Lung microvascular endothelial cell (primary cell): ENCODE measurements around the gene PRRC2B. TPM values are rescaled to one million over a fixed set of nuclear protein-coding genes. Genes with fewer than 3 reads are reported as not detected.
A peak's percentile ranks its signal among the peaks of the same experiment; 100 is the strongest.
"Not testable (repeated sequence)": the region's sequence is repeated elsewhere in the genome, so short reads cannot be mapped to it uniquely, and the experiment has no call there.

Experiments
- DNase-seq, 2 donors: peaks; one replicate each; pipeline versions ENCODE4 v3.0.0 to v3.0.0-alpha.2; 2010; ENCODE audit warnings: low read depth in 2 of 2
- total RNA-seq: library from RNA; depleted of rRNA; stranded (reverse); fragments of >200 nt; gene quantifications from 2 replicates; pipeline ENCODE4 v1.2.1, GENCODE V29; 2014

PRRC2B gene
- 34.9 and 46.0 TPM in 2 replicates for total RNA-seq

DNA sequence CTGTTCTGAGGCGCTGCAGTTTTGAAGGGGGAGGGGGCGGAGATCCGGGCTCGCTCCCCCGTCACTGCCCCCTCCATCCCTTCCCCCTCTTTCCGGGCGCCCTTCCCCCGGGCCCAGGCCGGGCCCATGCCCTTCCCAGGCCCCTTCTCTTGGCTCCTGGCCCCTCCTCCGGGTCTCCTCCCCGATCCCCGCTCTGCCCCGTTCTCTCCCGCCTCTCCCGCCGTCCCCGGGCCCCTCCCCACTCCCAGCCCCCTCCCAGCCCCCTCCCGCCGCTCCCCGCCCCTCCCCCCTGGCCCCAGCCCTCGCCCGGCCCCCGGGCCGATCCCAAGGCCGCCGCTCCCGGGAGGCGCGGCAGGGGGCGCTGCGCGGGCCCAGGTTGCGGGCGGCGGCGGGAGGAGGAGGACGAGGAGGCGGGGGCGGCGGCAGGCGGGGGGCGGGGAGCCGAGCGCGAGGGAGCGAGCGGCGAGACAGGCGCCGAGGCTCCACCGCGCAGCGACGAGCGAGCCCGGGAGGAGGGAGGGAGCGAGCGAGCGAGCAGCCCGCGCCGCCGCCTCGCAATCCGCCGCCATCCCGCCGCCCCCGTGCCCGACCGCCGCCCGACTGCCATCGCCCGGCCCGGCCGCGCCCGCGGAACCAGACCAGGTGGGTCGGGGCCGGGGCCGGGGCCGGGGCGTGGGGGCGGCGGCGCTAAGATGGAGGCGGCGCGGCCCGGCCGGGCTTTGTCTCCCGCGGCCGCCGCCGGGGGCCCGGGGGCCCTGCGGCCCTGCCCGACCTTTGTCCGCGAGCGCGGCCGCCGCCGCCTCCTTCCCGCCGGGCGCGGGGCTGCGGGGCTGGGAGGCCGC, at the start of gene PRRC2B:
Gene PRRC2B, plus strand, starts transcription at position 465 of the 842 bp plus-strand sequence. CDS start 36,059 bp downstream, outside the sequence.
- peak; percentile 86 to 91 for DNase-seq

DNA sequence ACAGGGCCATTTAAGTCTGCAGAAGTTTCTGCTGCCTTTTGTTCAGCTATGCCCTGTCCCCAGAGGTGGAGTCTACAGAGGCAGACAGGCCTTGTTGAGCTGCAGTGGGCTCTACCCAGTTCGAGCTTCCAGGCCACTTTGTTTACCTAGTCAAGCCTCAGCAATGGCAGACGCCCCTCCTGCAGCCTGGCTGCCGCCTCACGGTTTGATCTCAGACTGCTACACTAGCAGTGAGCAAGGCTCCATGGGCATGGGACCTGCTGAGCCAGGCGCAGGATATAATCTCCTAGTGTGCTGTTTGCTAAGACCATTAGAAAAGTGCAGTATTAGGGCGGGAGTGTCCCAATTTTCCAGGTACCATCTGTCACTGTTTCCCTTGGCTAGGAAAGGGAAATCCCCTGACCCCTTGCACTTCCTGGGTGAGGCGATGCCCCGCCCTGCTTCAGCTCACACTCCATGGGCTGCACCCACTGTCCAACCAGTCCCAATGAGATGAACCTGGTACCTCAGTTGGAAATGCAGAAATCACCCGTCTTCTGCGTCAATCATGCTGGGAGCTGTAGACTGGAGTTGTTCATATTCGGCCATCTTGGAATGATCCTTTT, 48.9 kb upstream of the PRRC2B start:
- not testable (repeated sequence) for DNase-seq

DNA sequence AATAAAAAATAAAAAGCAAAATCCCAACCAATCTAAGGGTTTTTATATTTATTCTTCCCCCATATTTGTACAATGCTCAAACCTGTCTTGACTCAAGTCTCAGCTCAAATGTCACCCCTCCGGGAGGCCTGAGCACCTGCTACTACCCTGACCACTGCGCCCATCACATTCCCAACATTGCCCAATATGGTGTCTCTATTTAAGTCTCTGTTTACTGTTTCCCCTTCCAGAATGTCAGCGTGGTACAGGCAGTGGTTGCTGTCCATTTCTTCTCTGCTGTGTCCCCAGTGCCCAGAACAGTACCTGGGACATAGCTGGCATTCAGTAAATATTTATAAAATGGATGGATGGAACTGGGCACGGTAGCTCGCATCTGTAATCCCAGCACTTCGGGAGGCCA, 47.3 kb upstream of the PRRC2B start:
- DNase-seq = no peak

DNA sequence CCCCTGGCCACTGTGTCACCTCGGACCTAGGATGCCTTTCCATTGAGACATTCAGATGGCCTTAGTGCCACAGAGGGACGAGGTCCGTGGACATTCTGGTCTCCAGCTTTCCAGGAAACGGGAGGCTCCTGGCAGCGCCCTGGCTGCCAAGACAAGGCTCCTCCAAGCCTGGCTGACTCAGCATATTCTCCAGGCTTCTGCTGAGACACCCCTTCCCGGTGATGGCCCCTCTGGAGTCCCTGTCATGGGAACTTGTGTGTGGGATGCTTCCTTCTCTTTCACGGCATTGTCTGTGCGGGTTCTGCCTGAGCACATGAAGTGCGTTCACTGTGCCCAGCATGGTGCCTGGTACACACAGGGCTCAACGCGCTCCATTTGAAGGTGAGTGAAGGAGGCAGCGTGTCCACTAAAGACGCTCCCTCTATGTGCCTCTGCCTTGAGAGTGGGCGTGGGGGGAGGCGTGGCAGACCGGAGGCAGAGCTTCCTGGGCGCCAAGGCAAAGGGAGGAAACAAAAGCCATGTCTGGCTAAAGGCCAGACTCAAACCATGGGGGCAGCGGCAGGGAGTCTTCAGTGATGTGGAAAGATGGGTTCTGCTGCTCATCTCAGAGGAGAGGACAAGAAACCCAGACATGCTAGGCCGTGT, 46.4 kb upstream of the PRRC2B start:
- no peak for DNase-seq

DNA sequence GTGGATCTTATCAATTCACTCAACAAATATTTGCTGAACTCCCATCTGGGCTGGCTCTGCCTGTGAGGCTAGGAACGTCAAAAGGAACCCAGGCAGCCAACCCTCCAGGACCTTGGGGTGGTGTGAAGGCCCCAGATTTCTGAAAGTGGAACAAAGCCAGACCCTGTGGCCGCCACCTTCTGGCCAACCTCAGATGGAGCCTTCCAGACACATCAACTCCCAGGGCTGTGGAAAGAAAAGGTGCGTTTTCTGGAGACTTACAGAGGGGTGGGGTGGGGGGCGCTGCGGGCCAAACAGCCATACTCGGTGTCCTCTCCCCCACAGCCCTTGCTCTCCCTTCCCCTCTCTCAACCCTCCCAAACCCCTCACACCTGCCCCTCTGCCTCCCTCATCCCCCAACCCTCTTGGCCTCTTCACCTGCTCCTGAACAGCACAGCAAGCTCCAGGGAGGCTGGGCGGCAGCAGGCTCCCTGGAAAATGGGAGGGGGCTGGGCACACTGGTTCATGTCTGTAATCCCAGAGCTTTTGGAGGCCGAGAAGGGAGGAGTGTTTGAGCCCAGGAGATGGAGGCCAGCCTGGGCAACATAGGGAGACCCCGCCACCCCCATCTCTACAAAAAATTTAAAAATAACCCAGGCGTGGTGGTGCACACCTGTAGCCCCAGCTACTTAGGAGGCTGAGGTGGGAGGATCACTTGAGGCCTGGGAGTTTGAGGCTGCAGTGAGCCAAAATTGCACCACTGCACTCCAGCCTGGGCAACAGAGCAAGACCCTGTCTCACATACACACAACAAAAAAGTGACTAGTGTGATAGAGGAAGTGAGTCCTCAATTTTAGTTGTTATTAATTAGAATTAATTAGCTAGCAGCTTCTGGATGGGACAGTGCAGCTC, 45.0 kb upstream of the PRRC2B start:
- DNase-seq = no peak

DNA sequence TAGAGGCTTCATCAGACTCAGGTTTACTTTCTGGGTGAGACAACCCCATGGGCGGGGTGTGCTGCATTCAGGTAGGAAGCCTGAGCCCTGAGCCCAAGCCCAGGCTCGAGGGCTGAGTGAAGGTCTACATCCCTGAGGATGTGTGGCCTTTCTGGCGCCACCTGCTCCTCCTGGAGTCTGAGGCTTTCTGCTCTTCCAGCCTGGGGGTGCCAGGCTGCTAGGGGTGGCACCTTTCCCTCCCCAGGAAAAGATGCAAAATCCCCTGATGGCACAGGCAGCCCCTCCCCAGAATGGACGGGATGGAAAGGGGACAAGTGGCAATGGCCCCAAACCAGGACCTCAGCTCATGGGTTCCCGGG, 44.4 kb upstream of the PRRC2B start:
- no peak for DNase-seq

DNA sequence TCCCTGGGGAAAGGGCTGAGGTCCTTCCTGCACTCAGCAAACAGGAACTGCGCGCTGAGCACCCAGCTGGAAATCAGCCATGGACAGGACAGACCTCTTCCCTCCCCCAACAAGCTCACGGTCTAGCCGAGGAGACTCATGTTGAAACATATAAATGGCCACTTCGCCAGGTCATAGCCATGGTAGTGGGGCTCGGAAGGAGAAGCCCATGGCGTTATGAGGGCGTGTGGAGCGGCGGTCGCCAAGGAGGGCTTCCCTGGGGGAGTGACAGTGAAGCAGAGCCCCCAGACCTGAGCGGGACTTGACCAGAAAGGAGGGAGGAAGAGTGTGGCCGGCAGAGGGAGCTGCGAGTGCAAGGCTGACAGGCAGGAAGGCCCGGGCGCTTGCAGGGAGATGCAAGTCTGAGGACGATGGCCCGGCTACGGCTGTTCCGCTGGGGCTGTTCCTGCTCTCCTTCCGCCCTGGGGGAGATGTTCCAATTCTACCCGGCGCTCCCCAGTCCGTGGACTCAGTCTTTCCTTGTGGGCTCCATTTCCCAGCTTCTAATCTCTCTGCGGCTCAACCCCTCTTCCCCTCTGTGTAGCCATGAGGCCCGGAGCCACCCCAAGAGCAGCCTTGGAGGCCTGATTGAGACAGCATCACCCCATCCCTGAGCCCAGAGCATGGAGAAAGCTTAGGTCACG, 43.9 kb upstream of the PRRC2B start:
- DNase-seq = peak; percentile 84 to 91

DNA sequence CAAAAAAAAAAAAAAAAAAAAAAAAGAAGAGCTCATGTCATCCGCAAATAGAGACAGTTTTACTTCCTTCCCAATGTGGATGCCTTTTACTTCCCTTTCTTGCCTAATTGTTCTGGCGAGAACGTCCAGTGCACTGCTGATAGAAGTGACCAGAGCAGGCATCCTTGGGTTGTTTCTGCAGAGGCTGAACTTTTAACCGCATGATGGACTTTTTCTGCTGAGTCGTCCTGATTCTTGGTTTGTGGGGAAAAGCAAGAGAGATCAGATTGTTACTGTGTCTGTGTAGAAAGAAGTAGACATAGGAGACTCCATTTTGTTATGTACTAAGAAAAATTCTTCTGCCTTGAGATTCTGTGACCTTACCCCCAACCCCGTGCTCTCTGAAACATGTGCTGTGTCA, 37.4 kb upstream of the PRRC2B start:
- not testable (repeated sequence) for DNase-seq

DNA sequence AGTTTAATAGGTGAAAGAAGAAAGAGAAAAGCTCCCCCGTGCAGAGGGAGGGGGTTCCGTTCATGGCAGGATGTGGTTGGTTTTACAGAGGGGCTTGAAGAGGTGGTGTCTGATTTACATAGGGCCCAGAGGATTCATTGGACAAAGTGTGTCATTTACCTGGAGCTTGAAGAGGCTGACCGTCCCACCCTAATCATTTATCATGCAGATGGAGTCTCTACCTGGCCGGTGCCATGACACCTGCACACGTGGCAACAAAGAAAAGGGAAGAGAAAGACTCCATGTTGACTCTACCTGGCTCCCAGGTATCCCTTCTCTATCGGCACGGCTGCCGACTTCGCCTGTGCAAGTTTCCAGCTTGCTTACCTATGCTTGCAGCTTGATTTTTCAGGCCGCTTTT, 35.3 kb upstream of the PRRC2B start:
- no peak for DNase-seq

DNA sequence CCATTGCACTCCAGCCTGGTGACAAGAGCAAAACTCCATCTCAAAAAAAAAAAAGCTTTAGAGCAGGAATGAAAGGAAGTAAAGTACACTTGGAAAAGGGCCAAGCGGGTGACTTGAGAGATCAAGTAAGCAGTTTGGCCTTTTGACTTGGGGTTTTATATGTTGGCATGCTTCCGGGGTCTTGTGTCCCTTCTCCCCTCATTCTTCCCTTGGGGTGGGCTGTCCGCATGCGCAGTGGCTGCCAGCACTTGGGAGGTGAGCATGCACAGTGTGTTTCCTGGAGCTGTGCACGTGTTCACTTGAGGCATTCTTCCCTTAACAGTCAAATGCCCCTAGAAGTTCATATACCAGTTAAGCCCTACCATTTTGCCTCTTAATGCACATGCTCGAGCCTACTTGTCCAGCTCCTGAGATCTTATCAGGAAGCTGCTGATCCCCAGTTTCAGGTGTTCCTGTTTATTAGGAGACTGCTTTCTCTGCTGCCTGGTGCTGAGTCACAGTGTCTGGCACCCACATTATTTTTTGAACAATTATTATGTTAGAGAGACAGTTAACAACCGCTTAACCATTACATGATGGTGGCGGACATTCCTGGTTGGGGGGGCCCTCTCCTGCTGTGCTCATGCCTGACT, 32.6 kb upstream of the PRRC2B start:
- peak; percentile 21 to 27 for DNase-seq

DNA sequence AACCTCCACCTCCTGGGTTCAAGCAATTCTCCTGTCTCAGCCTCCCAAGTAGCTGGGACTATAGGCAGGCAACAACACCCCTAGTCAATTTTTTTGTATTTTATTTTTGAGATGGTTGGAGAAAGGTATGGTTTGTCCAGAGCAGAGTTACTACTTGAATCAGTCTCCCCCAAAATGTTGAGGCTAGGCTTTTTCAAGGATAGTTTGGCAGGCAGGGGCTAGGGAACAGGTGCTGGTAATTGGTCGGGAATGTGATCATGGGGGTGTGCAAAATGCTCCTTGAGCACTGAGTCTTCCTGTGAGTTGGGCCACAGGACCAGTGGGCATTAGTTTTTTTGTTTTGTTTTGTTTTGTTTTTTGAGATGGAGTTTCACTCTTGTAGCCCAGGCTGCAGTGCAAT, 28.3 kb upstream of the PRRC2B start:
- no peak for DNase-seq

DNA sequence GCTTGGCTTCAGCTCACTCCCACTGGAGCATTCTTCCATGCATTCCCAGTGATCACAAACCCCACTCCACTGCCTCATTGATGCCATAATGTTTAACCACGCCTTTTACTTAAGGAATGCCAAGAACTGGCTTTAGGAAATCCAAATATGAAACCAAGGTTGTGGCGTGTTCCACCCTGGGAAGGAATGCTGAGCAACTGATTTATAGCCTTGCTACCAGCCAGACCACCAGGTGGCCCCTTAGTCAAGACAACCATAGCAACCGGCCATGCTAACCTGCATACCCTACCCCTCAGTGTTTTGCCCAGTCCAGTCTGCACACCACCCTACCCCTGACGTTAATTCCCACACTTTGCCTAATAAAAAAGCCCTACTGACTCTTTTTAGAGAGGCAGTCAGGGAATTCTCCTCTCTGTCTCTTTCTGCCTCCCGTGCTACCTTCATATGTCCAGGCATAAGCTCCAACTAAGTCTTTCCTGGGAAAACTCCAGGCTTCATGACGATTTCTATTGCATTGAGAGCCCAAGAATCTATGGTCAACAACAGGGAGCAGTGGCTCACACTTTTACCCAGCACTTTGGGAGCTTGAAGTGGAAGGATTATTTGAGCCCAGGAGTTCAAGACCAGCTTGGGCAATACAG, 27.0 kb upstream of the PRRC2B start:
- DNase-seq = peak; percentile 57 to 76

DNA sequence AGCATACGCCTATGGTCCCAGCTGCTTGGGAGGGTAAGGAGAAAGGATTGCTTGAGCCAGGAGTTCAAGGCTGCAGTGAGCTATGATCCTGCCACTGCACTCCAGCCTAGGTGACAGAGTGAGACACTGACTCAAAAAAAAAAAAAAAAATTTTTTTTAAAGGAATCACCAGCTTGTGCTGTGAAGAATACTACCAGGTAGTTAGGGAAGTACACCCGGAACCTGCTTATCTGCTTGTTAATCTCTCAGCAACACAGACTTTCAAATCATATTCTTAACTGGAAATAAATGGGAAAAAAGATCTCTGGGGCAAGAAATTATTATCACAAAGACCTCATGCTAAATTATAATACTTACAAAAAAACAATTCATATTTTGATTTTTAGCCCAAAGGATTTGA, 26.4 kb upstream of the PRRC2B start:
- no peak for DNase-seq

DNA sequence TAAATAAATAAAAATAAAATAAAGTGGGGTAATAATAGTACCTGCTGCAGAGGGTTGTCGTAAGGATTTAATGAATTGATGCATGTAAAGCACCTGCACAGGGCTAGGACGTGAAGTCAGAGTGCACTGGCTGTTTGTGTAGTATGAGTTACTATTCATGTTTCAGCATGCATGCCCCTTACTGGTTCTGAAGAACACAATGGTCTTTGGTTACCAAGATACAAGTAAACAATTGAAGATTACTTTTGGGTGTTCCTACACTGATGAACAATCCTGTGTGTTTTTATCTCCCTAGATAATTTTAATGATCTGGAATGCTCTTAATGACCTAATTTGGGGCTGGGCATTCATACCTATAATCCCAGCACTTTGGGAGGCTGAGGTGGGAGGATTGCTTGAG, 23.2 kb upstream of the PRRC2B start:
- no peak for DNase-seq

DNA sequence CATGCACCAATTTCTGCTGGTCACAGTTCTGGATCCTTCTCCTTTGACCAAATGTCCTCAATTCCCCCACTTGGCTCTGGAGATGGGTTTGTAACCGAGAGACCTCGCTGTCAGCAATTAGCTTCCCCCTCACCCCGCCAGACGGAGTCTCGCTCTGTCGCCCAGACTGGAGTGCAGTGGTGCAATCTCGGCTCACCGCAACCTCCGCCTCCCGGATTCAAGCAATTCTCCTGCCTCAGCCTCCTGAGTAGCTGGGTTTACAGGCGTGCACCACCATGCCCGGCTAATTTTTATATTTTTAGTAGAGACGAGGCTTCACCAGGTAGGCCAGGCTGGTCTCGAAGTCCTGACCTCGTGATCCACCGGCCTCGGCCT, 21.3 kb upstream of the PRRC2B start:
- not testable (repeated sequence) for DNase-seq

DNA sequence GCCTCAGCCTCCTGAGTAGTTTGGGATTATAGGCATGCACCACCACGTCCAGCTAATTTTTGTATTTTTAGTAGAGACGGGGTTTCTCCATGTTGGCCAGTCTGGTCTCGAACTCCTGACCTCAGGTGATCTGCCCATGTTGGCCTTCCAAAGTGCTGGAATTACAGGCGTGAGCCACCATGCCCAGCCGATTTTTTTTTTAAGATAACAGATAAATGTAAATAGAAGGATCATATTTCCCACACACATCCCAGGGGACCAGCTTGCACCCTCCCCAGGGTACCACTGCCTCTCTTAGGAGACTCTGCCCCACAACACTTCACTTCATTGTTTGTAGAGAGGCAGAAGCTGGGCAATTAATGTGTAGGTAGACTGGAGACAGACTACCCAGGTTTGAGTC, 19.2 kb upstream of the PRRC2B start:
- not testable (repeated sequence) for DNase-seq

DNA sequence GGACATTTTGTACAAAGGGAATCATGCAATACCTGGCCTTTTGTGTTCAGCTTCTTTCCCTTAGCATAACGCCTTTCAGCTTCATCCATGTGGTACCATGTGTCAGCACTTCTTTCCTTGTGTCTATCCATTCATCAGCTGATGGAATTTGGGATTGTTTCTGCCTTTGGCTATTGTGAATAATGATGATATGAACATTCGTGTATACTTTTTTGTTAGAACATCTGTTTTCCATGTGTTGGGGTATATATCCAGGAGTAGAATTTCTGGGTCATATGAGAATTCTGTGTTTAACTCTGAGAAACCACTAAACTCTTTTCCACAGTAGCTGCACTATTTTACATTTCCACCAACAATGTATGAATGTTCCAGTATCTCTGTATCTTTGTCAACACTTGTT, 14.8 kb upstream of the PRRC2B start:
- DNase-seq = no peak

DNA sequence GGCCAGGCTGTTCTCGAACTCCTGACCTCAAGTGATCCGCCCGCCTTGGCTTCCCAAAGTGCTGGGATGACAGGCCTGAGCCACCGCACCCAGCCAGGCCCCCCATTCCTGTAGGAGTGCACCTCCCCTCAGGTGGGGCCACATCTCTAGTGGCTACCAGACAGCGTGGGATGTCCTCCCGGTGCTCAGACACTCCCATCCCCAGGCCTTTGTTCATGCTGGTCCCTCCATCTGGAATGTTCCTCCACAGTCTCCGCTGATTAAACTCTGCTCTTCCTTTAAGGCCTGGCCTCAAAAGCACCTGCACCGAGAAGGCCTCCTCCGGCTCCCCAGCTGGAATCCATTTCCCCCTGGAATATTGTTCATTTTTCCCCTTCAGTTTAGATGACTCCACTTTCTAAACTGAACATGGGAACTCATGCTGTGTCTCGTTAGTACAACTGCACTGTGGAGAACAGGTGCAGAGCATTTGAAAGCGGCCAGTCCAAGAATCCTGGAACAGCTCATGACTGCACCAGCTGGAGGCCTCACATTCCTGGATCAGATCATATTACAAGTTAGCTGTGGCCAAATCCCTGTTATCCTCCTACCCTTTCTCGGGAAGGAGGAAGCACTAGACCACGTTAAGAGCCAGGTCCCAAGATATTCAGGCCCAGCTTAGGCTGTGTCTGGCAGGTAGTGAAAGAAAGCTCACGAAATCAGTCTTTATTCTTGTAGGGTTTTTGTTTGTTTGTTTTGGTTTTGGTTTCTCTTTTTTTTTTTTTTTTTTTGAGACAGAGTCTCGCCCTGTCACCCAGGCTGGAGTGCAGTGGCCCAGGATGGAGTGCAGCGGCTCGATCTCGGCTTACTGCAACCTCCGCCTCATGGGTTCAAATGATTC, 10.8 kb upstream of the PRRC2B start:
- peak in 1 of 2 donors; percentile 33 for DNase-seq

DNA sequence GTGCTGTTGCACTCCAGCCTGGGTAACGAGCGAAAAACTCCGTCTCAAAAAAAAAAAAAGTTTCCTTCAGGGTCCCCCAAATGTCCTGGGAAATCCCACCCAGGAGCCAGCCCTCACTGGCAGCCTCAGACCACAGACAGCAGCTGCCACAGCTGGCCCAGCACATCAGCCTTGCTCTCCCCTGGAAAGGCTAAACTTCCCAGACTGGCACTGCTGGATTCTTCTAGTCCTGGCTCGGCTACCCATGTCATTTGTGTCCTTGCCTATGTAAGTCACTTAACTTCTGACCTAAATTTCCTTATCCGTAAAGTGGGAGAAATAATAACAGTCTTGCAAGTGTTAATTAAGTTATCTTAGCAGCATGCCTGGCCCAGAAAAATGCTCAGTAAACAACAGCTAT, 8.6 kb upstream of the PRRC2B start:
- no peak for DNase-seq
